Neutrophil (primary cell): ENCODE measurements around the gene PRPF38B.
A peak's percentile ranks its signal among the peaks of the same experiment; 100 is the strongest.

Experiments
- H3K27ac ChIP-seq: fragments of 200-600 bp; sonication (generic); 2 replicates; pipeline ENCODE4 v1.5.1; 2016; ENCODE audit warnings: mild to moderate bottlenecking, moderate library complexity
- H3K27me3 ChIP-seq: fragments of 200-600 bp; sonication (generic); 2 replicates; pipeline ENCODE4 v1.6.0; 2016; ENCODE audit warnings: mild to moderate bottlenecking
- H3K36me3 ChIP-seq: fragments of 200-600 bp; sonication (generic); 2 replicates; pipeline ENCODE4 v1.5.1; 2017
- H3K4me1 ChIP-seq, 2 experiments: fragments of 200-600 bp in 1 of 2; sonication (generic) in 1 of 2; 1 replicate in 1 of 2; 2 replicates in 1 of 2; pipeline versions ENCODE4 v1.5.1 to v1.6.1; 2013 to 2016; ENCODE audit warnings: low read depth in 1 of 2, low read length in 1 of 2, mild to moderate bottlenecking in 1 of 2, moderate library complexity in 1 of 2; ENCODE audit not compliant: control insufficient read depth in 1 of 2, insufficient read depth in 1 of 2
- H3K4me3 ChIP-seq, 2 experiments: fragments of 200-600 bp in 1 of 2; sonication (generic) in 1 of 2; 1 replicate in 1 of 2; 2 replicates in 1 of 2; pipeline ENCODE4 v1.5.1; 2013 to 2016; ENCODE audit warnings: low read depth in 1 of 2, low read length in 1 of 2, mild to moderate bottlenecking in 1 of 2, moderate library complexity in 1 of 2
- H3K9me3 ChIP-seq: fragments of 200-600 bp; sonication (generic); 2 replicates; pipeline ENCODE4 v1.5.1; 2016
- CTCF ChIP-seq: fragments of 200-600 bp; sonication (generic); IDR thresholded peaks from 2 replicates; pipeline ENCODE4 v1.5.1; 2016; ENCODE audit warnings: antibody characterized with exemption

Gene PRPF38B

GRCh38 chr1:108708691-108709660 is 16.9 kb downstream of the PRPF38B start:
- H3K9me3 ChIP-seq = no peaks in the 10 kb centered on the region
- peaks cover 5 to 6% of the 10 kb centered on the region in 2 experiments for H3K4me1 ChIP-seq
- no peaks in the 10 kb centered on the region for H3K36me3 ChIP-seq
- H3K27me3 ChIP-seq = peaks cover 3% of the 10 kb centered on the region
- TF ChIP-seq CTCF = peak; percentile 24
- H3K4me3 ChIP-seq = no peak overlapping the region
- no peak overlapping the region for H3K27ac ChIP-seq

GRCh38 chr1:108712606-108713150 is 20.6 kb downstream of the PRPF38B start, which contains the start of gene FNDC7:
Gene FNDC7, plus strand, starts transcription at chr1:108712908. Its CDS starts 26 bp downstream, at chr1:108712934.
- H3K27ac ChIP-seq = no peak within 1 kb of the TSS
- H3K4me3 ChIP-seq = no peak within 1 kb of the TSS
- TF ChIP-seq CTCF = no peak
- no peaks in the 10 kb centered on the region for H3K9me3 ChIP-seq
- peaks cover 3% of the 10 kb centered on the region for H3K27me3 ChIP-seq
- no peaks in the 10 kb centered on the region for H3K36me3 ChIP-seq
- H3K4me1 ChIP-seq = no peaks in the 10 kb centered on the region

- H3K9me3 ChIP-seq = no peaks in the 10 kb centered on the region
Measured at GRCh38 chr1:108715932-108716331, 23.8 kb downstream of the PRPF38B start.

GRCh38 chr1:108716437-108717230 is 24.5 kb downstream of the PRPF38B start:
- Histone ChIP-seq H3K27ac (no peak overlapping the region), H3K36me3 (no peaks in the 10 kb centered on the region), H3K9me3 (no peaks in the 10 kb centered on the region), H3K4me3 (no peak overlapping the region), H3K4me1 (no peaks in the 10 kb centered on the region), H3K27me3 (peaks cover 3% of the 10 kb centered on the region)
- no peak for TF ChIP-seq CTCF

More at GRCh38 chr1:108715932-108716331, 23.8 kb downstream of the PRPF38B start:
- Histone ChIP-seq H3K27me3 (peaks cover 3% of the 10 kb centered on the region), H3K27ac (no peak overlapping the region), H3K36me3 (no peaks in the 10 kb centered on the region), H3K4me3 (no peak overlapping the region), H3K4me1 (no peaks in the 10 kb centered on the region)
- no peak for TF ChIP-seq CTCF

GRCh38 chr1:108717774-108718316 is 25.7 kb downstream of the PRPF38B start:
- H3K36me3 ChIP-seq = no peaks in the 10 kb centered on the region
- no peaks in the 10 kb centered on the region for H3K9me3 ChIP-seq
- no peaks in the 10 kb centered on the region for H3K4me1 ChIP-seq
- H3K27ac ChIP-seq = no peak overlapping the region
- peaks cover 3% of the 10 kb centered on the region for H3K27me3 ChIP-seq
- no peak for TF ChIP-seq CTCF
- H3K4me3 ChIP-seq = no peak overlapping the region
